ENCODE results near the gene MRPL36. TPM values are rescaled to one million over a fixed set of nuclear protein-coding genes. Genes with fewer than 3 reads are reported as not detected.

Gene MRPL36
- total and polyA plus RNA-seq, 9 of the 15 experiments (the other 6 are each of a cell fraction or from before 2014, with no cell fraction given): 78.3 to 557 (median 124) TPM

DNA sequence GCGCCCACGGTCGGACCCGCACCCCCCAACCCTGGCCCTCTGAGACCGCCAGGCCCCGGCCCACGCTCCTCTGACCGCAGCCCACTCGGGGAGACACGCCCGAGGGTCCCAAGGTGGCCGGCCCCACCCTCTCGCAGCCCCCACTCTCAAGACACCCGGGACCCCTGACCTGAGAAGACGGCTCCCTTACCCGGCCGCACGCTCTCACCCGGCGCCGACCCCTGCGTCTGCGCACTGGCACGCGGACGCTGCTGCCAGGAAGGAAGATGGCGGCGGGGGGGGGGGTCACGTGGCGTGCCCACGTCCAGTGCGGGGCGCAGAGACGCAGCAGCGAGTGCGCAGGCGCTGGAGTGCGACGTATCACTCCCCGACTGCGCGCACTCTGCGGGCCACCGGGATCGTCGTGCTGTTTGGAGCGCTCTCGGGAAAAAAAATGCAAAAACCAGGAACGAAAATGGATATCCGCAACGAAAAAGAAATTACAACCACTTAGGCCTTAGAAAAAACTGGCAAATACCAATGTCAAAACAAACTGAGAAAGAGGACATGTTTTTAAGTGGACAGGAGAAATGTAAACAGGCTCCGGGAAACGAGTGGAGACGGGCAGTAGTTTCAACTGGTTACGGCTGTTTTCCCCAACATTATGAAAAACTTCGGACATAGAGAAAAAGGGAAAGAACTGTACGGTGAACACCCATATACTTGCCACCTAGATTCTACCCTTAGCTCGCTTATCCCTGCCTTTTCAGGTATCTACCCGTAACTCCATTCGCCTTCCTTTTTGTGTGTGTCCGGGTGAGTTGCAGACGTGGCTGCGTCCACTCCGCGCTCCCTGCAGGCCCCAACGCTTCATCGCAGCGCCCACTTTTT lies at the start of gene MRPL36 (continued):
- TF ChIP-seq MAFF (IDR thresholded peaks at IDR 0.05; ENCODE audit: low read length): no peak
- 0 out of 2 replicates have a peak, but pooled peaks have one; percentile 60 for TF ChIP-seq E2F1 (CRISPR knock-in tag; IDR thresholded peaks at IDR 0.05)
- peak; percentile 97 for TF ChIP-seq POLR2A (conservative IDR thresholded peaks at IDR 0.05)
- TF ChIP-seq POLR2G (IDR thresholded peaks at IDR 0.05; ENCODE audit: low read depth, low read length): peak; percentile 83
- TF ChIP-seq CXXC5 (CRISPR knock-in tag; IDR thresholded peaks at IDR 0.05): peak; percentile 99
- TF ChIP-seq TBP (optimal IDR thresholded peaks at IDR 0.05; ENCODE audit: low read depth, low read length): peak; percentile 80
- TF ChIP-seq, protein P1, sequence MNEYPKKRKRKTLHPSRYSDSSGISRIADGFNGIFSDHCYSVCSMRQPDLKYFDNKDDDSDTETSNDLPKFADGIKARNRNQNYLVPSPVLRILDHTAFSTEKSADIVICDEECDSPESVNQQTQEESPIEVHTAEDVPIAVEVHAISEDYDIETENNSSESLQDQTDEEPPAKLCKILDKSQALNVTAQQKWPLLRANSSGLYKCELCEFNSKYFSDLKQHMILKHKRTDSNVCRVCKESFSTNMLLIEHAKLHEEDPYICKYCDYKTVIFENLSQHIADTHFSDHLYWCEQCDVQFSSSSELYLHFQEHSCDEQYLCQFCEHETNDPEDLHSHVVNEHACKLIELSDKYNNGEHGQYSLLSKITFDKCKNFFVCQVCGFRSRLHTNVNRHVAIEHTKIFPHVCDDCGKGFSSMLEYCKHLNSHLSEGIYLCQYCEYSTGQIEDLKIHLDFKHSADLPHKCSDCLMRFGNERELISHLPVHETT (CRISPR knock-in tag; conservative IDR thresholded peaks at IDR 0.05 in 1 of 2, IDR thresholded peaks at IDR 0.05 in 1 of 2): peak in 1 of 2 experiments; percentile 62; a peak in 1 of 4 replicates
- no peak for TF ChIP-seq LCOR (CRISPR knock-in tag; IDR thresholded peaks at IDR 0.05)
- TF ChIP-seq, protein P2, sequence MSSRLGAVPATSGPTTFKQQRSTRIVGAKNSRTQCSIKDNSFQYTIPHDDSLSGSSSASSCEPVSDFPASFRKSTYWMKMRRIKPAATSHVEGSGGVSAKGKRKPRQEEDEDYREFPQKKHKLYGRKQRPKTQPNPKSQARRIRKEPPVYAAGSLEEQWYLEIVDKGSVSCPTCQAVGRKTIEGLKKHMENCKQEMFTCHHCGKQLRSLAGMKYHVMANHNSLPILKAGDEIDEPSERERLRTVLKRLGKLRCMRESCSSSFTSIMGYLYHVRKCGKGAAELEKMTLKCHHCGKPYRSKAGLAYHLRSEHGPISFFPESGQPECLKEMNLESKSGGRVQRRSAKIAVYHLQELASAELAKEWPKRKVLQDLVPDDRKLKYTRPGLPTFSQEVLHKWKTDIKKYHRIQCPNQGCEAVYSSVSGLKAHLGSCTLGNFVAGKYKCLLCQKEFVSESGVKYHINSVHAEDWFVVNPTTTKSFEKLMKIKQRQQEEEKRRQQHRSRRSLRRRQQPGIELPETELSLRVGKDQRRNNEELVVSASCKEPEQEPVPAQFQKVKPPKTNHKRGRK (tag; IDR thresholded peaks at IDR 0.05): no peak
- TF ChIP-seq TCF3 (CRISPR knock-in tag; IDR thresholded peaks at IDR 0.05): 0 out of 2 replicates have a peak, but pooled peaks have one; percentile 23
- TF ChIP-seq, protein P3, sequence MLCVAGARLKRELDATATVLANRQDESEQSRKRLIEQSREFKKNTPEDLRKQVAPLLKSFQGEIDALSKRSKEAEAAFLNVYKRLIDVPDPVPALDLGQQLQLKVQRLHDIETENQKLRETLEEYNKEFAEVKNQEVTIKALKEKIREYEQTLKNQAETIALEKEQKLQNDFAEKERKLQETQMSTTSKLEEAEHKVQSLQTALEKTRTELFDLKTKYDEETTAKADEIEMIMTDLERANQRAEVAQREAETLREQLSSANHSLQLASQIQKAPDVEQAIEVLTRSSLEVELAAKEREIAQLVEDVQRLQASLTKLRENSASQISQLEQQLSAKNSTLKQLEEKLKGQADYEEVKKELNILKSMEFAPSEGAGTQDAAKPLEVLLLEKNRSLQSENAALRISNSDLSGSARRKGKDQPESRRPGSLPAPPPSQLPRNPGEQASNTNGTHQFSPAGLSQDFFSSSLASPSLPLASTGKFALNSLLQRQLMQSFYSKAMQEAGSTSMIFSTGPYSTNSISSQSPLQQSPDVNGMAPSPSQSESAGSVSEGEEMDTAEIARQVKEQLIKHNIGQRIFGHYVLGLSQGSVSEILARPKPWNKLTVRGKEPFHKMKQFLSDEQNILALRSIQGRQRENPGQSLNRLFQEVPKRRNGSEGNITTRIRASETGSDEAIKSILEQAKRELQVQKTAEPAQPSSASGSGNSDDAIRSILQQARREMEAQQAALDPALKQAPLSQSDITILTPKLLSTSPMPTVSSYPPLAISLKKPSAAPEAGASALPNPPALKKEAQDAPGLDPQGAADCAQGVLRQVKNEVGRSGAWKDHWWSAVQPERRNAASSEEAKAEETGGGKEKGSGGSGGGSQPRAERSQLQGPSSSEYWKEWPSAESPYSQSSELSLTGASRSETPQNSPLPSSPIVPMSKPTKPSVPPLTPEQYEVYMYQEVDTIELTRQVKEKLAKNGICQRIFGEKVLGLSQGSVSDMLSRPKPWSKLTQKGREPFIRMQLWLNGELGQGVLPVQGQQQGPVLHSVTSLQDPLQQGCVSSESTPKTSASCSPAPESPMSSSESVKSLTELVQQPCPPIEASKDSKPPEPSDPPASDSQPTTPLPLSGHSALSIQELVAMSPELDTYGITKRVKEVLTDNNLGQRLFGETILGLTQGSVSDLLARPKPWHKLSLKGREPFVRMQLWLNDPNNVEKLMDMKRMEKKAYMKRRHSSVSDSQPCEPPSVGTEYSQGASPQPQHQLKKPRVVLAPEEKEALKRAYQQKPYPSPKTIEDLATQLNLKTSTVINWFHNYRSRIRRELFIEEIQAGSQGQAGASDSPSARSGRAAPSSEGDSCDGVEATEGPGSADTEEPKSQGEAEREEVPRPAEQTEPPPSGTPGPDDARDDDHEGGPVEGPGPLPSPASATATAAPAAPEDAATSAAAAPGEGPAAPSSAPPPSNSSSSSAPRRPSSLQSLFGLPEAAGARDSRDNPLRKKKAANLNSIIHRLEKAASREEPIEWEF (CRISPR knock-in tag; IDR thresholded peaks at IDR 0.05): no peak
- TF ChIP-seq GTF2A2 (tag; IDR thresholded peaks at IDR 0.05): no peak
- TF ChIP-seq, protein P4, sequence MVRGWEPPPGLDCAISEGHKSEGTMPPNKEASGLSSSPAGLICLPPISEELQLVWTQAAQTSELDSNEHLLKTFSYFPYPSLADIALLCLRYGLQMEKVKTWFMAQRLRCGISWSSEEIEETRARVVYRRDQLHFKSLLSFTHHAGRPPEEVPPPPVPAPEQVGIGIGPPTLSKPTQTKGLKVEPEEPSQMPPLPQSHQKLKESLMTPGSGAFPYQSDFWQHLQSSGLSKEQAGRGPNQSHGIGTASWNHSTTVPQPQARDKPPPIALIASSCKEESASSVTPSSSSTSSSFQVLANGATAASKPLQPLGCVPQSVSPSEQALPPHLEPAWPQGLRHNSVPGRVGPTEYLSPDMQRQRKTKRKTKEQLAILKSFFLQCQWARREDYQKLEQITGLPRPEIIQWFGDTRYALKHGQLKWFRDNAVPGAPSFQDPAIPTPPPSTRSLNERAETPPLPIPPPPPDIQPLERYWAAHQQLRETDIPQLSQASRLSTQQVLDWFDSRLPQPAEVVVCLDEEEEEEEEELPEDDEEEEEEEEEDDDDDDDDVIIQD (CRISPR knock-in tag; IDR thresholded peaks at IDR 0.05): no peak
- TF ChIP-seq RBBP5 (IDR thresholded peaks at IDR 0.05; ENCODE audit: borderline replicate concordance, insufficient read depth, low read length, poor library complexity, severe bottlenecking): peak; percentile 42
- TF ChIP-seq MTA1 (IDR thresholded peaks at IDR 0.05; ENCODE audit: borderline replicate concordance): peak; percentile 84

Measured in K562 (cell line).